SK-N-SH (cell line): ENCODE data around the gene SURF1. TPM values are rescaled to one million over a fixed set of nuclear protein-coding genes. Genes with fewer than 3 reads are reported as not detected.

Source experiments
- CTCF ChIA-PET: fragments of 300-600, 350-600 bp; formaldehyde crosslinking; extraction: SDS; loops from one replicate; lab custom pipeline; 2021; lab: Yijun Ruan, JAX
- POLR2A ChIA-PET: fragments of 350-600 bp; sonication (Branson Sonifier 250); formaldehyde crosslinking; extraction: SDS; loops from one replicate; lab custom pipeline; 2020; ENCODE audit warnings: antibody characterized with exemption, inconsistent platforms; lab: Yijun Ruan, JAX
- DNase-seq: peaks from one replicate; pipeline ENCODE4 v3.0.0; 2012
- H2AFZ ChIP-seq: fragments of 200-600 bp; sonication (generic); 2 replicates; pipeline ENCODE4 v1.8.1; 2016; ENCODE audit warnings: antibody characterized with exemption, mild to moderate bottlenecking, low read depth
- H3F3A ChIP-seq: fragments of 200-600 bp; sonication (generic); replicated peaks from 2 replicates; pipeline ENCODE3; 2016; ENCODE audit warnings: antibody characterized with exemption, mild to moderate bottlenecking; ENCODE audit not compliant: insufficient read depth
- H3K27ac ChIP-seq, 2 experiments: fragments of 200-500 bp in 1 of 2; fragments of 200-600 bp in 1 of 2; sonication (Bioruptor generic) in 1 of 2; sonication (generic), shearing (Covaris generic) in 1 of 2; 2 replicates each; pipeline versions ENCODE4 v1.5.1 to v1.6.1; 2014 to 2016; ENCODE audit warnings: low read depth in 2 of 2, inconsistent platforms in 1 of 2, low read length in 1 of 2, mild to moderate bottlenecking in 1 of 2, mixed read lengths in 1 of 2
- H3K27me3 ChIP-seq: fragments of 200-600 bp; sonication (generic), shearing (Covaris generic); 2 replicates; pipeline ENCODE4 v1.6.1; 2016; ENCODE audit warnings: mixed run types; ENCODE audit not compliant: insufficient read depth
- H3K36me3 ChIP-seq, 2 experiments: fragments of 200-500 bp in 1 of 2; fragments of 200-600 bp in 1 of 2; sonication (Bioruptor generic) in 1 of 2; sonication (generic) in 1 of 2; replicated peaks in 1 of 2; 2 replicates each; pipeline versions ENCODE3 to v1.5.1; 2014 to 2016; ENCODE audit warnings: low read length in 1 of 2, mild to moderate bottlenecking in 1 of 2; ENCODE audit not compliant: insufficient read depth in 2 of 2, control insufficient read depth in 1 of 2
- H3K4me1 ChIP-seq, 2 experiments: fragments of 200-500 bp in 1 of 2; fragments of 200-600 bp in 1 of 2; sonication (Bioruptor generic) in 1 of 2; sonication (generic), shearing (Covaris generic) in 1 of 2; 2 replicates each; pipeline versions ENCODE4 v1.5.1 to v1.6.1; 2014 to 2016; ENCODE audit warnings: low read depth in 1 of 2, low read length in 1 of 2, mixed run types in 1 of 2; ENCODE audit not compliant: insufficient read depth in 2 of 2, control insufficient read depth in 1 of 2
- H3K4me2 ChIP-seq: fragments of 200-600 bp; sonication (generic), shearing (Covaris generic); 2 replicates; pipeline ENCODE4 v1.6.1; 2017; ENCODE audit warnings: mixed run types
- H3K4me3 ChIP-seq, 2 experiments: fragments of 200-500 bp in 1 of 2; fragments of 200-600 bp in 1 of 2; sonication (Bioruptor generic) in 1 of 2; sonication (generic), shearing (Covaris generic) in 1 of 2; 2 replicates each; pipeline versions ENCODE4 v1.5.1 to v1.8.1; 2014 to 2016; ENCODE audit warnings: low read depth in 2 of 2, inconsistent platforms in 1 of 2, low read length in 1 of 2, mild to moderate bottlenecking in 1 of 2, mixed read lengths in 1 of 2, moderate library complexity in 1 of 2
- H3K79me2 ChIP-seq: fragments of 200-600 bp; sonication (generic); 2 replicates; pipeline ENCODE4 v1.8.1; 2017; ENCODE audit warnings: mild to moderate bottlenecking; ENCODE audit not compliant: insufficient read depth
- H3K9ac ChIP-seq: fragments of 200-600 bp; sonication (generic); 2 replicates; pipeline ENCODE4 v1.6.1; 2017; ENCODE audit warnings: mixed run types
- H3K9me2 ChIP-seq: fragments of 200-600 bp; sonication (generic); 2 replicates; pipeline ENCODE4 v1.6.1; 2017; ENCODE audit warnings: mixed run types
- H3K9me3 ChIP-seq: fragments of 200-600 bp; sonication (generic); 2 replicates; pipeline ENCODE4 v1.6.1; 2017; ENCODE audit warnings: mixed run types, mild to moderate bottlenecking, moderate library complexity
- H4K20me1 ChIP-seq: fragments of 200-600 bp; sonication (generic); 2 replicates; pipeline ENCODE4 v1.6.1; 2017; ENCODE audit warnings: mild to moderate bottlenecking, mixed run types; ENCODE audit not compliant: insufficient read depth
- CTCF ChIP-seq: fragments of 200-600 bp; sonication (generic); IDR thresholded peaks from 2 replicates; pipeline ENCODE4 v1.6.1; 2017; ENCODE audit warnings: antibody characterized with exemption, mild to moderate bottlenecking, moderate library complexity
- EZH2phosphoT487 ChIP-seq: fragments of 200-600 bp; sonication (generic); IDR thresholded peaks from 2 replicates; pipeline ENCODE4 v1.6.1; 2017; ENCODE audit warnings: low read depth, mixed run types, mild to moderate bottlenecking, antibody characterized with exemption, moderate library complexity, borderline replicate concordance
- GABPA ChIP-seq: IDR thresholded peaks from 2 replicates; pipeline ENCODE4 v1.4.0; 2012; ENCODE audit warnings: low read depth, mild to moderate bottlenecking
- IRF3 ChIP-seq: fragments of 150-350 bp; IDR thresholded peaks from 2 replicates; pipeline ENCODE4 v1.6.1; 2016; ENCODE audit warnings: mild to moderate bottlenecking, low read depth, low read length
- PBX3 ChIP-seq: IDR thresholded peaks from 2 replicates; pipeline ENCODE4; 2012
- RAD21 ChIP-seq: IDR thresholded peaks from 2 replicates; pipeline ENCODE4 v1.6.1; 2012; ENCODE audit warnings: mild to moderate bottlenecking, low read length
- RXRA ChIP-seq: IDR thresholded peaks from 2 replicates; pipeline ENCODE4 v1.4.0; 2012; ENCODE audit warnings: low read depth, mild to moderate bottlenecking, borderline replicate concordance
- USF1 ChIP-seq: IDR thresholded peaks from 2 replicates; pipeline ENCODE4 v1.4.0; 2012; ENCODE audit warnings: low read depth, borderline replicate concordance
- USF2 ChIP-seq: fragments of 150-350 bp; IDR thresholded peaks from 2 replicates; pipeline ENCODE4 v1.6.1; 2017; ENCODE audit warnings: antibody characterized with exemption, low read length, low read depth, borderline replicate concordance
- YY1 ChIP-seq: IDR thresholded peaks from 2 replicates; pipeline ENCODE4 v1.4.0; 2012; ENCODE audit warnings: low read depth, mild to moderate bottlenecking
- WGBS: methylation state at CpG from one replicate; pipeline ENCODE4 v1.1.6; 2017; ENCODE audit warnings: low lambda C conversion rate; 5-methylcytosine and 5-hydroxymethylcytosine counted together
- polyA plus RNA-seq, 3 experiments: library from polyadenylated mRNA; depleted of rRNA; stranded (reverse); fragments of >200 nt; gene quantifications; 2 replicates each; pipeline ENCODE4 v1.2.3, GENCODE V29; 2012

The SURF1 gene
- polyA plus RNA-seq, 1 of the 3 experiments (the other 2 are of a cell fraction) = 103 TPM

- TF ChIP-seq RAD21 = no peak
- TF ChIP-seq GABPA = no peak
- TF ChIP-seq EZH2phosphoT487 = no peak
- no peak for TF ChIP-seq USF2
- no peak for TF ChIP-seq PBX3
Measured at GRCh38 chr9:133332381-133332730, 23.9 kb downstream of the SURF1 start (continued).

- Histone ChIP-seq H3K9me2 (no peaks in the 10 kb centered on the region), H3K36me3 (peaks cover 38 to 46% of the 10 kb centered on the region in 2 experiments), H3K79me2 (peaks cover 27% of the 10 kb centered on the region), H3K4me1 (peaks cover 8 to 15% of the 10 kb centered on the region in 2 experiments; a peak in 1 of 4 replicates), H3K4me3 (no peak overlapping the region), H3K9me3 (no peaks in the 10 kb centered on the region), H3K27ac (no peak overlapping the region), H3K27me3 (no peaks in the 10 kb centered on the region), H4K20me1 (0 out of 2 replicates have a peak, but pooled peaks cover 13% of the 10 kb centered on the region), H3F3A (peaks cover 15% of the 10 kb centered on the region), H3K4me2 (no peak overlapping the region), H2AFZ (no peak overlapping the region), H3K9ac (no peak overlapping the region)
- no peak for DNase-seq
- no peak for TF ChIP-seq IRF3
- ChIA-PET POLR2A (interaction anchor here (3.8 kb wide), 1 partner anchor 16 kb away, joined by 16 read pairs; the partner anchor contains the start of genes MED22 and RPL7A), CTCF (interaction anchor here (1.0 to 4.8 kb wide), 2 partner anchors 28 to 145 kb away, joined by 4 to 33 read pairs; no protein-coding TSS in a partner anchor)
- WGBS = 97% methylated on average over 50 of the region's 57 CpGs
Measured at GRCh38 chr9:133331641-133332380, 24.5 kb downstream of the SURF1 start.

- CTCF ChIA-PET = interaction anchor here (0.6 to 4.8 kb wide), 6 partner anchors 11 to 1449 kb away, joined by 3 to 33 read pairs (median 4); no protein-coding TSS in a partner anchor
- H3K9me2 ChIP-seq = no peaks in the 10 kb centered on the region
Measured at GRCh38 chr9:133331221-133331620, 25.1 kb downstream of the SURF1 start.

More at GRCh38 chr9:133331221-133331620, 25.1 kb downstream of the SURF1 start:
- POLR2A ChIA-PET = interaction anchor here (0.8 kb wide), 1 partner anchor 142 kb away, joined by 3 read pairs; no protein-coding TSS in a partner anchor
- Histone ChIP-seq H3K4me3 (no peak overlapping the region), H3K4me1 (peaks cover 8 to 10% of the 10 kb centered on the region in 2 experiments; a peak in 1 of 4 replicates), H3K9ac (no peak overlapping the region)
- WGBS = 95% methylated on average over 16 of the region's 19 CpGs
- no peak for TF ChIP-seq CTCF
- no peak for TF ChIP-seq YY1
- TF ChIP-seq RXRA = no peak
- TF ChIP-seq USF1 = no peak
- TF ChIP-seq, all 33 proteins: peak for 0
- H3K4me2 ChIP-seq = no peak overlapping the region
- H3F3A ChIP-seq = peaks cover 15% of the 10 kb centered on the region
- peaks cover 27% of the 10 kb centered on the region for H3K79me2 ChIP-seq
- H3K9me3 ChIP-seq = no peaks in the 10 kb centered on the region
- no peaks in the 10 kb centered on the region for H3K27me3 ChIP-seq
- no peak overlapping the region for H2AFZ ChIP-seq
- H3K27ac ChIP-seq = no peak overlapping the region
- H3K36me3 ChIP-seq = peaks cover 38 to 46% of the 10 kb centered on the region in 2 experiments
- H4K20me1 ChIP-seq = 0 out of 2 replicates have a peak, but pooled peaks cover 13% of the 10 kb centered on the region
- DNase-seq = no peak
